GM12865 (cell line): Measurements from ENCODE around the gene SERPINA1.

Experiments used
- DNase-seq: peaks from one replicate; pipeline ENCODE4 v3.0.0; 2010; ENCODE audit warnings: low read depth
- H3K4me3 ChIP-seq: 2 replicates; pipeline ENCODE4 v1.5.1; 2011; ENCODE audit warnings: mild to moderate bottlenecking, low read depth, low read length, control low read depth
- CTCF ChIP-seq: IDR thresholded peaks from 2 replicates; pipeline ENCODE4 v1.5.1; 2011; ENCODE audit warnings: low read length, control low read depth, low read depth, inconsistent platforms; ENCODE audit not compliant: insufficient read depth; ENCODE audit errors: missing control alignments

SERPINA1 gene

GRCh38 chr14:94378527-94379290, 9.7 kb downstream of the SERPINA1 start:
- DNase-seq: no peak
- TF ChIP-seq CTCF: no peak
- H3K4me3 ChIP-seq: no peak overlapping the region

- no peak overlapping the region for H3K4me3 ChIP-seq
- no peak for DNase-seq
Measured at GRCh38 chr14:94377866-94378470, 10.4 kb downstream of the SERPINA1 start.

GRCh38 chr14:94376976-94377865, 11.2 kb downstream of the SERPINA1 start:
- no peak overlapping the region for H3K4me3 ChIP-seq
- no peak for DNase-seq
- no peak for TF ChIP-seq CTCF

More at GRCh38 chr14:94377866-94378470, 10.4 kb downstream of the SERPINA1 start:
- TF ChIP-seq CTCF: no peak

- no peak overlapping the region for H3K4me3 ChIP-seq
- no peak for TF ChIP-seq CTCF
- no peak for DNase-seq
Measured at GRCh38 chr14:94376108-94376975, 12.1 kb downstream of the SERPINA1 start.

- no peak for DNase-seq
- no peak for TF ChIP-seq CTCF
Measured at GRCh38 chr14:94375552-94376107, 12.8 kb downstream of the SERPINA1 start.

GRCh38 chr14:94374749-94375260, 13.6 kb downstream of the SERPINA1 start:
- no peak for TF ChIP-seq CTCF
- no peak for DNase-seq
- no peak overlapping the region for H3K4me3 ChIP-seq

More at GRCh38 chr14:94375552-94376107, 12.8 kb downstream of the SERPINA1 start:
- H3K4me3 ChIP-seq: no peak overlapping the region
